Measurements from ENCODE around the gene CDC37L1.

Gene CDC37L1

GRCh38 chr9:4669890-4670289 is 9.5 kb upstream of the CDC37L1 start:
- no peak for DNase-seq

- no peak for DNase-seq
Measured at GRCh38 chr9:4670591-4670990, 8.8 kb upstream of the CDC37L1 start.

GRCh38 chr9:4671737-4672136 is 7.6 kb upstream of the CDC37L1 start:
- DNase-seq, result no peak

DNA sequence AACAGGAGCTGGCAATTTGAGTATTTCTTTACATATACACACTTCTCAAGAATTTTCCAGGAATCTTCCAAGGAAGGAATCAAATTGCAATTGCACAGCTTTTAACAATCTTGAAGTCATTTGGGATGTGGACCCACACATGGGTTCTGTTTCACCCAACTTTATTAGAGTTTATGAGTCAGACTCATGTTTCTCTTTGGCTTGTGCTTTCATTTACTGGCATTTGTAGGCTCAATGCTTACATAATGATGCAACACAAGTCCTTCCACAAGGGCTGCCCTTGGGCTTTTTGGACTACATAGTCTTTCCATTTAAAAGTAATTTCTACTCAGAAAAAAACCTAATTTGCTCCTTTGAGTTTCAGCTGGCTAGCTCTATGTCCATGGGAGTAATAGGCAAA is 4.6 kb upstream of the CDC37L1 start:
- no peak for DNase-seq

GRCh38 chr9:4677392-4677791 is 2.0 kb upstream of the CDC37L1 start:
- no peak for DNase-seq

GRCh38 chr9:4678679-4679267 is 596 bp upstream of the CDC37L1 start:
- peak in 1 of 14 donors; percentile 59 for DNase-seq

- DNase-seq, result no peak
Measured at GRCh38 chr9:4680173-4680525, 780 bp downstream of the CDC37L1 start.

DNA sequence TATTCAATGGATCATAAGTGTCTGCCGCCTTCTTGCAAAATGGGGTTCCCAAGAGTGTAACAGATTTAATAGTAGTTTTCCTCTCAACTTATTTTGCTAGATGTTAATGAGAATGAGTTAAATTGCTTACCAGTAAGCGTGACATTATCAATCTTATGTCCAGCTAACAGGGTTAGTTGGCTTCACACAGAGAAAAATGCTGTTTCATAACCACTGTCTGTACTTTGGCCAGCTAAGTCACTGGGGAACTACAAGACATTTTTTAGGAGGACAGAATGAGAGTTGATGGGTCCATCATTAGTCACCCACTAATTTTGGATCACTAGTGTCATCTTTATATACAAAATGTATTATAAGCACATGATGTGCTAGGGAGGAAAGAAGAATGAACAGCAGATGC is 1.4 kb downstream of the CDC37L1 start:
- DNase-seq, result no peak

DNA sequence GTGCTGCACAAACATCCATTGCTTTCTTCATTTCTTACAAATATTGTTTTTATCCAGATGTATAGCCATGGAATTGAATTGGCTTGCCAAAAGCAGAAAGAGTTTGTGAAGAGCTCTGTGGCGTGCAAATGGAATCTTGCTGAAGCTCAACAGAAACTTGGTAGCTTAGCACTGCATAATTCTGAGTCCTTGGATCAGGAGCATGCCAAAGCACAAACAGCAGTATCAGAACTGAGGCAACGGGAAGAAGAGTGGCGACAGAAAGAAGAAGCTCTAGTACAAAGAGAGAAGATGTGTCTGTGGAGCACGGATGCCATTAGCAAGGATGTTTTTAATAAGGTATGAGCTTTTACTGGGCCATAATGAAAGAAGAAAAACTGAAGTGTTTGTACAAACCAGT is 5.5 kb downstream of the CDC37L1 start:
- DNase-seq, result no peak

DNA sequence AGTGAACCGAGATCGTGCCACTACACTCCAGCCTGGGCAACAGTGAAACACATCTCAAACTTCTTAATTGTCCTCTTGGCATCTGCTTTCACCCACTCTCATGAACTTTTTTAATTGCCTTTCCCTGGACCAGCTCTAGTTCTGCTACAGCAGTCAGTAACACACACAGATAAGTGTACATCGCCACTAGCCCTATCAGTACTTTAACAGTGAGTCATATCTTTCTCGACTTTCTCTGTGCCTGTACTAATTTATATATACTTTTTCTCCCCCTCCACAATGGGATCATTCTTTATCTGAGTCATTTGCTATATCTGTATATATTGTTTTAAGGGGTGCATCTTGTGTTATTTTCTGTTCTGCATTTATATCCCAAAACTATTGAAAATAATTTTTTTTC is 6.7 kb downstream of the CDC37L1 start:
- DNase-seq, result no peak

GRCh38 chr9:4686584-4686983 is 7.2 kb downstream of the CDC37L1 start:
- no peak for DNase-seq

GRCh38 chr9:4689021-4689420 is 9.7 kb downstream of the CDC37L1 start:
- peak in 1 of 14 donors; percentile 1 for DNase-seq

DNA sequence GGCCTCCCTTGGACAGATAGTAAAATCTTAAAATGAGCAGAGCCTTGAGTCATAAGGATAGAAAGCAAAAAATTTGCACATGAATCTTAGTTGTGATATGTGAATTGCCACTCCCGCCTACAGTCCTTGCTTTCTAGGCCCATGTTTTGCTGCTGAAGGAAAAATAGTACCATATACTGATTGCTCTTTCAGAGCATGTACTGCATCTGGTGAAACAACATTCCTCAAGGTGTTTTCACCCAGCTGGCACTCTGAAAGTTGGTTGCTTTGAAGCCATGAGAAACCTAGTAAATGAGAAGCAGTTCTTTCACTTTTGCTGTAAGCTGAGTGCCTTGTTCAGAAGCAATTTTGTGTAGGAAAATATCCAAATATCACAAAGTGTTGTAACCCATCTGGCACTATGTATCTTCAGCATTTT is 10.3 kb downstream of the CDC37L1 start:
- no peak for DNase-seq

- no peak for DNase-seq
Measured at GRCh38 chr9:4690144-4690543, 10.8 kb downstream of the CDC37L1 start.

GRCh38 chr9:4691795-4692194 is 12.4 kb downstream of the CDC37L1 start:
- no peak for DNase-seq

DNA sequence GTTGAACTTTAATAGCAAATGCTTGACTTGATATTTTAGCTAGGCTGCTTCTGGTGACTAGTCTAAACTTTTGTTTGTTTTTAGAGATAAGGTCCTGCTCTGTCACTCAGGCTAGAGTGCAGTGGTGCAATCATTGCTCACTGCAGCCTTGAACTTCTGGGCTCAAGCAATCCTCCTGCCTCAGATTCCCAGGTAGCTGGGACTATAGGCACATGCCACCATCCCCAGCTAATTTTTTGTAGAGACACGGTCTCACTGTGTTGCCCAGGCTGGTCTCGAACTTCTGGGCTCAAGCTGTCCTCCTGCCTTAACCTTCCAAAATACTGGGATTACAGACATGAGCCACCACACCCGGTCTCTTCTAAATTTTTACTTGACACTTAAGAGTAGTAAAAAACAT is 20.7 kb downstream of the CDC37L1 start:
- no peak for DNase-seq

GRCh38 chr9:4700932-4701331 is 21.6 kb downstream of the CDC37L1 start:
- no peak for DNase-seq

- DNase-seq, result no peak
Measured at GRCh38 chr9:4701526-4701925, 22.2 kb downstream of the CDC37L1 start.

- no peak for DNase-seq
Measured at GRCh38 chr9:4704129-4704528, 24.8 kb downstream of the CDC37L1 start.

DNA sequence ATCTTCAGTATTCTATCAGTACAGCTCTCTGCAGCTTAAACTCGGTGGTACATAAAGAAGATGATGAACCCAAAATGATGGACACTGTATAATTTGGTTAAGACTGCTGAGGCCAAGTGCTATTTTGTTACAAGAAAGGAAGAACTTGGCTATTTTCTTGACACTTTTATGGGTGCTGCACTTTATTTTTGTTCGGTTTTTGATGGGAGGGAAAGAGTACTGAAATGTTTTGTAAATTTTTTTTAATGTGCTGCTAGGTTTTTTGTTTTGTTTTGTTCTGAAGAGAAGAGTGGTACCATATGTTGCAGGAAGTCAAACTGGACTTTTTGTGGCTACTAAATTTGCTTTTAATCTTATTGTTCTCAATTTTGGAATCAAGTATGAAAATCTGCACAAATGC is 26.7 kb downstream of the CDC37L1 start:
- no peak for DNase-seq

GRCh38 chr9:4706971-4707622 is 27.7 kb downstream of the CDC37L1 start:
- DNase-seq, result no peak

DNA sequence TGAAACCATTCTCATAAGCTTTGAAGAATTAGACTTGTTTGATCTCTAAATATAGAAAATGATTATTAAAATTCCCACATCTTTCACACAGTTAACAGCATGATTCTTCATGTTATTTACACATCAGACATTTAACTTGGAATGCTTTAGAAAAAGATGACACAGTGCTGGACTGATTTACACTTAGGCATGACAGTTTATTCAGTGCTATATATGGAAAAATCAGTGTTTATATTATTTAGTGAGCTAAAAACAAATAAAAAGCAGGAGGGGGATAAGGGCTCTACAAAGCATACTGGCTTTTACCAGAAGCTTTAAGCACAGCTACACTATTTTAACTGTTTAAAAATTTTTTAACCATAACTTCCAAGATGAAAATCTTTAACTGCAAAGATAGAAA is 30.0 kb downstream of the CDC37L1 start:
- DNase-seq, result no peak

GRCh38 chr9:4713849-4714248 is 34.5 kb downstream of the CDC37L1 start:
- DNase-seq, result no peak

DNA sequence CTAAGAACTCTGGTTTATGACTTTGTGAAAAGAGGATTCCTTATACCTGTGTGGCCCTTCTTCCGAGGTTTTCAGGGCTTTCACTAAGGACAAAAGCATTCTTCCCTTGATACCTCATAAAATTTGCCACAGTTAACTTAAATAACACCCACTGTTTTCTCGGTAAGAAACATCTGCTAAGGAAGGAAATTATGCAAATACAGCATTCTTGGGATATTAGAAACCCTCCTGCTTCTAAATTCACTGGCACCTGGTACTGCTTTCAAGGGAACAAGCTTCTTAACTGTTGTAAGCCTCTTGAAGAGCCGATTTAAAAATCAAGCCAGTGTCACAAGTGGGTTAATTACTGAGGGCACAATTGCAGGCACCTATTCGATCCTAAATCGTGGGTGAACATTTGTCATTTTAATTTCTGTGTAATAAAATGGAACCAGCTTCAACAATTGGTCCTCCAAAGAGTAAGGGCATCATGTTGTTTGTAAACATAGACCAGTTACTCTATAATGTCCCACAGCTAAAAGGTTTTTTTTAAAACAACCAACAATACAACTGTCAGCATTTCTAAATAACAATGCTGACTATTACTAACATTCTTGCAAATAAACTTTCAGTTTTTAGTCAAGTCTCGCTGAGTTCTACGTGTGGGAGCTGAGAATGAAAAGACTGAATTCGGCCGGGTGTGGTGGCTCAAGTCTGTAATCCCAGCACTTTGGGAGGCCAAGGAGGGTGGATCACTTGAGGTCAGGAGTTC is 35.1 kb downstream of the CDC37L1 start:
- no peak for DNase-seq
